Fibroblast of skin of left quadriceps (primary cell): ENCODE data around the gene NAGS.
"Not testable (repeated sequence)": the region's sequence is repeated elsewhere in the genome, so short reads cannot be mapped to it uniquely, and the experiment has no call there.

Source experiments
- DNase-seq, 2 experiments: peaks; one replicate each; pipeline ENCODE4 v3.0.0-alpha.2; 2013; ENCODE audit warnings: low read depth in 2 of 2

The NAGS gene

GRCh38 chr17:44006598-44007345, 2.4 kb downstream of the NAGS start:
- DNase-seq = peak; percentile 91

GRCh38 chr17:44007346-44008204, 3.2 kb downstream of the NAGS start:
- no peak for DNase-seq

- DNase-seq = no peak
Measured at GRCh38 chr17:44008205-44008909, 3.9 kb downstream of the NAGS start.

GRCh38 chr17:44010966-44011647, 6.7 kb downstream of the NAGS start:
- no peak for DNase-seq

- DNase-seq = no peak
Measured at GRCh38 chr17:44011876-44012275, 7.5 kb downstream of the NAGS start.

- DNase-seq = no peak
Measured at GRCh38 chr17:44012391-44012790, 8.0 kb downstream of the NAGS start.

- DNase-seq = no peak
Measured at GRCh38 chr17:44012874-44013273, 8.5 kb downstream of the NAGS start.

- DNase-seq = no peak
Measured at GRCh38 chr17:44014133-44014436, 9.7 kb downstream of the NAGS start.

- peak; percentile 84 for DNase-seq
Measured at GRCh38 chr17:44014437-44015172, 10.2 kb downstream of the NAGS start, which contains the start of gene TMEM101. Gene TMEM101 (minus strand): TSS chr17:44014963. CDS start chr17:44014952, 11 bp downstream.

- DNase-seq = not testable (repeated sequence)
Measured at GRCh38 chr17:44021227-44021626, 16.8 kb downstream of the NAGS start.

- DNase-seq = no peak
Measured at GRCh38 chr17:44022246-44022645, 17.8 kb downstream of the NAGS start.

- DNase-seq = no peak
Measured at GRCh38 chr17:44023545-44024270, 19.3 kb downstream of the NAGS start.

- no peak for DNase-seq
Measured at GRCh38 chr17:44024271-44024663, 19.8 kb downstream of the NAGS start.

GRCh38 chr17:44024853-44025252, 20.4 kb downstream of the NAGS start:
- no peak for DNase-seq

GRCh38 chr17:44029736-44030135, 25.3 kb downstream of the NAGS start:
- no peak for DNase-seq

GRCh38 chr17:44030482-44030881, 26.1 kb downstream of the NAGS start:
- DNase-seq = no peak

- DNase-seq = no peak
Measured at GRCh38 chr17:44033861-44034408, 29.5 kb downstream of the NAGS start.

- not testable (repeated sequence) for DNase-seq
Measured at GRCh38 chr17:44034688-44035087, 30.3 kb downstream of the NAGS start.

GRCh38 chr17:44037471-44037870, 33.0 kb downstream of the NAGS start:
- no peak for DNase-seq

- DNase-seq = no peak
Measured at GRCh38 chr17:44038604-44039011, 34.2 kb downstream of the NAGS start.
